Left renal cortex interstitium (tissue), 4 donors: Measurements from ENCODE around the gene PSMD3. TPM values are rescaled to one million over a fixed set of nuclear protein-coding genes. Genes with fewer than 3 reads are reported as not detected.

ENCODE experiments used
- DNase-seq, 4 donors: peaks; one replicate each; pipeline ENCODE4 v3.0.0-alpha.2; 2013; ENCODE audit warnings: low read depth in 4 of 4, low spot score in 2 of 4, missing footprints in 1 of 4
- polyA plus RNA-seq, 4 donors: library from polyadenylated mRNA; unstranded; fragments of 120-200 nt; gene quantifications; one replicate each; pipeline ENCODE4 v1.2.1, GENCODE V29; 2013; ENCODE audit not compliant: insufficient read length in 4 of 4

The PSMD3 gene
- polyA plus RNA-seq, 4 donors: 103 to 127 (median 117) TPM

GRCh38 chr17:40038882-40039513, 58.4 kb downstream of the PSMD3 start:
- peak in 2 of 4 donors; percentile 42 to 71 for DNase-seq

GRCh38 chr17:40041196-40041595, 60.6 kb downstream of the PSMD3 start:
- no peak for DNase-seq

Other genes starting within 250 kb of the PSMD3 start
- gene GRB7, start 242.9 kb upstream of the PSMD3 start, polyA plus RNA-seq: 10 to 100 TPM; 30.0 to 52.1 (median 37.1) TPM
- gene IKZF3, start 116.5 kb upstream of the PSMD3 start, polyA plus RNA-seq: under 1 TPM; 0.14 to 0.33 (median 0.25) TPM
- not detected for gene ZPBP2, start 112.6 kb upstream of the PSMD3 start, polyA plus RNA-seq
- 10 to 100 TPM in 2 of 4 donors, 1 to 10 TPM in 2; 6.3 to 31.4 (median 19.2) TPM for gene GSDMB, start 62.2 kb upstream of the PSMD3 start, polyA plus RNA-seq
- gene ORMDL3, start 53.2 kb upstream of the PSMD3 start, polyA plus RNA-seq: 100 to 1,000 TPM in 2 of 4 donors, 10 to 100 TPM in 2; 84.0 to 115 (median 96.1) TPM
- under 1 TPM in 1 of 4 donors, not detected in 3; 0.17 TPM for gene LRRC3C, start 53.1 kb upstream of the PSMD3 start, polyA plus RNA-seq
- gene GSDMA, start 17.8 kb upstream of the PSMD3 start, polyA plus RNA-seq: 1 to 10 TPM in 3 of 4 donors, under 1 TPM in 1; 0.49 to 3.6 (median 2.0) TPM
- not detected for gene CSF3, start 34.6 kb downstream of the PSMD3 start, polyA plus RNA-seq
- gene MED24, start 73.6 kb downstream of the PSMD3 start, polyA plus RNA-seq: 100 to 1,000 TPM in 2 of 4 donors, 10 to 100 TPM in 2; 83.3 to 152 (median 114) TPM
- 10 to 100 TPM; 44.5 to 61.0 (median 57.8) TPM for gene THRA, start 82.2 kb downstream of the PSMD3 start, polyA plus RNA-seq
- 1 to 10 TPM; 3.7 to 4.7 (median 3.7) TPM for gene NR1D1, start 119.8 kb downstream of the PSMD3 start, polyA plus RNA-seq
- gene MSL1, start 141.2 kb downstream of the PSMD3 start, polyA plus RNA-seq: 100 to 1,000 TPM; 126 to 181 (median 166) TPM
- 100 to 1,000 TPM in 2 of 4 donors, 10 to 100 TPM in 2; 88.0 to 124 (median 101) TPM for gene CASC3, start 159.7 kb downstream of the PSMD3 start, polyA plus RNA-seq
- gene RAPGEFL1, start 196.7 kb downstream of the PSMD3 start, polyA plus RNA-seq: 10 to 100 TPM in 2 of 4 donors, 1 to 10 TPM in 2; 6.3 to 17.1 (median 11.3) TPM
- 10 to 100 TPM; 26.1 to 32.8 (median 29.1) TPM for gene WIPF2, start 238.5 kb downstream of the PSMD3 start, polyA plus RNA-seq